Measurements from ENCODE around the gene AIFM3.
"Not testable (repeated sequence)": the region's sequence is repeated elsewhere in the genome, so short reads cannot be mapped to it uniquely, and the experiment has no call there.

Gene AIFM3

GRCh38 chr22:21003782-21004181 lies 36.7 kb downstream of the AIFM3 start:
- no peak for DNase-seq (ENCODE audit: low spot score)

GRCh38 chr22:21009208-21009607 lies 42.2 kb downstream of the AIFM3 start:
- DNase-seq (ENCODE audit: low spot score), result not testable (repeated sequence)

GRCh38 chr22:21009638-21010425 lies 42.8 kb downstream of the AIFM3 start:
- DNase-seq (ENCODE audit: low spot score), result no peak

- no peak for DNase-seq (ENCODE audit: low spot score)
Measured at GRCh38 chr22:21010426-21011113, 43.5 kb downstream of the AIFM3 start.

GRCh38 chr22:21012446-21013407 lies 45.7 kb downstream of the AIFM3 start:
- DNase-seq (ENCODE audit: low spot score), result no peak

GRCh38 chr22:21013657-21014201 lies 46.7 kb downstream of the AIFM3 start:
- DNase-seq (ENCODE audit: low spot score), result no peak

GRCh38 chr22:21014202-21014725 lies 47.2 kb downstream of the AIFM3 start:
- peak; percentile 90 for DNase-seq (ENCODE audit: low spot score)

- DNase-seq (ENCODE audit: low spot score), result no peak
Measured at GRCh38 chr22:21014726-21015465, 47.8 kb downstream of the AIFM3 start, which contains the start of gene P2RX6. Gene P2RX6, plus strand, starts transcription at chr22:21015165. Its CDS starts 10 bp downstream, at chr22:21015175.

GRCh38 chr22:21015466-21016006 lies 48.5 kb downstream of the AIFM3 start:
- DNase-seq (ENCODE audit: low spot score), result no peak

GRCh38 chr22:21016644-21017420 lies 49.8 kb downstream of the AIFM3 start:
- no peak for DNase-seq (ENCODE audit: low spot score)

- DNase-seq (ENCODE audit: low spot score), result no peak
Measured at GRCh38 chr22:21018314-21018713, 51.3 kb downstream of the AIFM3 start.

- DNase-seq (ENCODE audit: low spot score), result no peak
Measured at GRCh38 chr22:21020802-21021429, 53.9 kb downstream of the AIFM3 start.

- DNase-seq (ENCODE audit: low spot score), result no peak
Measured at GRCh38 chr22:21022507-21022906, 55.5 kb downstream of the AIFM3 start.

- DNase-seq (ENCODE audit: low spot score), result no peak
Measured at GRCh38 chr22:21022955-21023614, 56.0 kb downstream of the AIFM3 start.

GRCh38 chr22:21025266-21025665 lies 58.2 kb downstream of the AIFM3 start:
- DNase-seq (ENCODE audit: low spot score), result no peak

- no peak for DNase-seq (ENCODE audit: low spot score)
Measured at GRCh38 chr22:21025763-21026755, 59.0 kb downstream of the AIFM3 start.
